HG03378 (cell line): ENCODE data around the gene BBS1.
"Not testable (repeated sequence)": the region's sequence is repeated elsewhere in the genome, so short reads cannot be mapped to it uniquely, and the experiment has no call there.

Source experiments
- ATAC-seq: cut with Tn5 transposase; IDR thresholded peaks from one replicate; pipeline ENCODE4 v1.9.1; 2021; ENCODE audit warnings: mild to moderate bottlenecking, moderate library complexity; ENCODE audit not compliant: unreplicated experiment

Gene BBS1

GRCh38 chr11:66523611-66524010 lies 13.2 kb downstream of the BBS1 start:
- no peak for ATAC-seq

- ATAC-seq: no peak
Measured at GRCh38 chr11:66524304-66525040, 14.0 kb downstream of the BBS1 start.

GRCh38 chr11:66529069-66529468 lies 18.6 kb downstream of the BBS1 start:
- no peak for ATAC-seq

GRCh38 chr11:66529655-66530054 lies 19.2 kb downstream of the BBS1 start:
- no peak for ATAC-seq

- no peak for ATAC-seq
Measured at GRCh38 chr11:66530927-66531709, 20.7 kb downstream of the BBS1 start.

GRCh38 chr11:66531841-66532240 lies 21.4 kb downstream of the BBS1 start:
- ATAC-seq: no peak

GRCh38 chr11:66532784-66533183 lies 22.3 kb downstream of the BBS1 start:
- ATAC-seq: no peak

- ATAC-seq: no peak
Measured at GRCh38 chr11:66539170-66539869, 28.9 kb downstream of the BBS1 start.

- no peak for ATAC-seq
Measured at GRCh38 chr11:66539870-66540213, 29.4 kb downstream of the BBS1 start.

- ATAC-seq: not testable (repeated sequence)
Measured at GRCh38 chr11:66540598-66540997, 30.2 kb downstream of the BBS1 start.

- ATAC-seq: no peak
Measured at GRCh38 chr11:66541892-66542291, 31.5 kb downstream of the BBS1 start.

GRCh38 chr11:66542362-66542761 lies 31.9 kb downstream of the BBS1 start:
- no peak for ATAC-seq

- no peak for ATAC-seq
Measured at GRCh38 chr11:66543263-66544107, 33.0 kb downstream of the BBS1 start.

GRCh38 chr11:66544952-66545351 lies 34.5 kb downstream of the BBS1 start:
- ATAC-seq: not testable (repeated sequence)

GRCh38 chr11:66545701-66546367 lies 35.4 kb downstream of the BBS1 start, which contains the start of gene ZDHHC24:
TSS of gene ZDHHC24 (minus strand) at chr11:66546048. CDS start at chr11:66546003, 45 bp downstream.
- peak; percentile 76 for ATAC-seq

- ATAC-seq: no peak
Measured at GRCh38 chr11:66546368-66546965, 36.0 kb downstream of the BBS1 start, which contains the start of gene ACTN3. TSS of gene ACTN3 (plus strand) at chr11:66546903. CDS start at chr11:66546938, 35 bp downstream.

- no peak for ATAC-seq
Measured at GRCh38 chr11:66546966-66547661, 36.7 kb downstream of the BBS1 start.

- no peak for ATAC-seq
Measured at GRCh38 chr11:66547662-66548009, 37.2 kb downstream of the BBS1 start.

- no peak for ATAC-seq
Measured at GRCh38 chr11:66548041-66548440, 37.6 kb downstream of the BBS1 start.
